ENCODE results near the gene SLPI. TPM values are rescaled to one million over a fixed set of nuclear protein-coding genes. Genes with fewer than 3 reads are reported as not detected.
A peak's percentile ranks its signal among the peaks of the same experiment; 100 is the strongest.

Gene SLPI
- total RNA-seq, 3 donors from 2014 or later, result 0.63 to 0.95 (median 0.83) TPM

DNA sequence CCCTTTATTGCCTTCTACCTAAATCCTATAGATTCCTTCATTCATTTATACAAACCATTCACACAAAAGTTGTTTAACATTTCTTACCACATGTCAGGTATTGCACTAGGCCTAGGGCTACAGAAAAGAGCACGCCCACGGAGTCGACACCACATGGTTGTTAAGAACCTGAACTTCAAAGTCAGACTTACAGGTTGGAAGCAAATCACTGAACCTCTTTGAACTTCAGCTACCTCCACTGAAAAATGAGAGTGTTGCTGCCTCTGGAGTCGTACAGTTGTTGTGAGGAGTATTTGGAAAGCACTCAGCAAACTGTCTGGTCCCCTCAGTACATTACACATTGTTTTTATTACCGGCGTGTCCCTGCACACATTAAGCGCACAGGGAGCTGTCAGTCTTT is 3.3 kb upstream of the SLPI start:
- H3K36me3 Mint-ChIP-seq (ENCODE audit: insufficient read depth), result no peaks in the 10 kb centered on the region
- DNase-seq (no peak), ATAC-seq (no peak)
- no peak overlapping the region for H3K4me3 Mint-ChIP-seq
- peaks cover 25% of the 10 kb centered on the region for H3K27me3 Mint-ChIP-seq (ENCODE audit: low read depth)
- no peaks in the 10 kb centered on the region for H3K4me1 Mint-ChIP-seq (ENCODE audit: low read depth)
- H3K9me3 Mint-ChIP-seq, result no peaks in the 10 kb centered on the region

DNA sequence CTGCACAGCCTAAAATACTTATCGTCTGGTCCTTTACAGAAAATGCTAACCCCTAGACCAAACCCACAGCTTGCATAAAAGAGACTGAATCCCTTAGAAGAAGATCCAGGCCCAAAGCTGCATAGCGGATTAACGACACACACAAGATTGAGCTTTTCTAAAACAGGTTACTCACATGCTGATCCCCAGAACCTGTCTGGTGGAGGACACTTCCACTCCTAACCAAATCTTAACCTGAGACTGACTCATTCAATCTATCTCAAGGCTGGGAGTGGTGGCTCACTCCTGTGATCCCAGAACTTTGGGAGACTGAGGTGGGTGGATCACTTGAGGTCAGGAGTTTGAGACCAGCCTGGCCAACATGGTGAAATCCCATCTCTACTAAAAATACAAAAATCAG is 2.8 kb upstream of the SLPI start:
- DNase-seq, result no peak
- Mint-ChIP-seq H3K4me1 (ENCODE audit: low read depth) (no peaks in the 10 kb centered on the region), H3K9me3 (no peaks in the 10 kb centered on the region), H3K36me3 (ENCODE audit: insufficient read depth) (no peaks in the 10 kb centered on the region), H3K4me3 (no peak overlapping the region), H3K27me3 (ENCODE audit: low read depth) (peaks cover 26% of the 10 kb centered on the region)
- ATAC-seq, result no peak

DNA sequence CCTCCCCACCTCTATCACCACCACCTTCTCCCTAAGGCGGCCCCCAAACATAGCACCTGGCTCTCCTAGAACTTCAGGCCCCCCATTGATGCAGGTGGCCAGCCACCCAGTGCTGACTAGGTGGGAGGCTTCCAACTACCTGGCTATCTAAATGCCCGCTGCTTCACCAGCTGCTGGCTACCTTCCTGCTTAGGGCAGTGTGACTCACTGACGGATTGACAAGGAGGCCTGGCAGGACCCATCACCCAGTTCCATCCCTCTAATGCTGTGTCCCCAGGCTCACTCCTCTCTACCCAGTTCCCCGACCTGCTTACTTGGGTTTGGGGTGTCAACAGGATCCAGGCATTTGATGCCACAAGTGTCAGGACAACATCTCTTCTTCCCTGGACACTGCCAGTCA is 1.1 kb downstream of the SLPI start:
- no peaks in the 10 kb centered on the region for H3K36me3 Mint-ChIP-seq (ENCODE audit: insufficient read depth)
- no peaks in the 10 kb centered on the region for H3K4me1 Mint-ChIP-seq (ENCODE audit: low read depth)
- H3K9me3 Mint-ChIP-seq, result no peaks in the 10 kb centered on the region
- peaks cover 37% of the 10 kb centered on the region for H3K27me3 Mint-ChIP-seq (ENCODE audit: low read depth)
- DNase-seq (no peak), ATAC-seq (no peak)
- no peak overlapping the region for H3K4me3 Mint-ChIP-seq

DNA sequence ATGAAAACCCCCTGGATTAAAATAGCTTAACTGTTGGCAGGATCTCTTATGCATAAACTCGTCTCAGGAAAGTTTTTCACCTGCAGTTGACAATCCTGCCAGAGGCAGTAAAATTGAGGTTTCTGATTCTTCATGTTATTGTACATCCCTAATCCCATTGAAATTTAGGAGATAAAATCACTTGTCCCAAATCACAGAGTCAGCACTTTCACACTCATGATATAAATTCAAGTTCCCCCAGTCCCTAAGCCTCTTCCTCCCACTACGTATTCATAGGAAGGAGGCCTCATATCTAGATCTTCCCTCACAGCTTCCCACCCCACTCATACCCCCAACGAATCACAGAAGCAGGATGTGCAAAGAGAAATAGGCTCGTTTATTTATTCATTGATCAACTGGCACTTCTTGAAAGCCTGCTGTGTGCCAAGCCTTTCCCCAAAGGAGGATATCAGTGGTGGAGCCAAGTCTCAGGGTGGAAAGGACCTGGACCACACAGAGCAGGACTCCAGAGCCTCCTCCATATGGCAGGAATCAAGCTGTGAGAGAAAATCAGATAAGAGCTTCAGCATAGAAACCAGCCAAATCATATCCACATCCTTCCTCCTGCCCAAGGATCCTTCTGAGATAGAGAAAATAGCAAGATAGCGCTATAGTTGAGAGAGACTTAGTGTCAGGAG is 2.3 kb downstream of the SLPI start:
- H3K27me3 Mint-ChIP-seq (ENCODE audit: low read depth), result peaks cover 46% of the 10 kb centered on the region

GRCh38 chr20:45248609-45249008 is 5.8 kb downstream of the SLPI start:
- Mint-ChIP-seq H3K36me3 (ENCODE audit: insufficient read depth) (no peaks in the 10 kb centered on the region), H3K9me3 (no peaks in the 10 kb centered on the region), H3K4me3 (no peak overlapping the region), H3K27me3 (ENCODE audit: low read depth) (peaks cover 64% of the 10 kb centered on the region), H3K4me1 (ENCODE audit: low read depth) (no peaks in the 10 kb centered on the region)
- DNase-seq, result no peak
- no peak for ATAC-seq

More for the DNA sequence above, 2.3 kb downstream of the SLPI start:
- DNase-seq, result no peak
- H3K4me1 Mint-ChIP-seq (ENCODE audit: low read depth), result no peaks in the 10 kb centered on the region
- ATAC-seq, result no peak
- H3K9me3 Mint-ChIP-seq, result no peaks in the 10 kb centered on the region
- H3K4me3 Mint-ChIP-seq, result no peak overlapping the region
- H3K36me3 Mint-ChIP-seq (ENCODE audit: insufficient read depth), result no peaks in the 10 kb centered on the region

- Mint-ChIP-seq H3K9me3 (no peaks in the 10 kb centered on the region), H3K4me1 (ENCODE audit: low read depth) (no peaks in the 10 kb centered on the region), H3K36me3 (ENCODE audit: insufficient read depth) (no peaks in the 10 kb centered on the region), H3K27me3 (ENCODE audit: low read depth) (peaks cover 65% of the 10 kb centered on the region), H3K4me3 (no peak overlapping the region)
- ATAC-seq, result no peak
- DNase-seq, result no peak
Measured at GRCh38 chr20:45247865-45248264, 6.5 kb downstream of the SLPI start.

GRCh38 chr20:45246109-45246508 is 8.3 kb downstream of the SLPI start:
- DNase-seq (no peak), ATAC-seq (no peak)
- peaks cover 58% of the 10 kb centered on the region for H3K27me3 Mint-ChIP-seq (ENCODE audit: low read depth)
- H3K36me3 Mint-ChIP-seq (ENCODE audit: insufficient read depth), result no peaks in the 10 kb centered on the region
- H3K9me3 Mint-ChIP-seq, result no peaks in the 10 kb centered on the region
- no peak overlapping the region for H3K4me3 Mint-ChIP-seq
- H3K4me1 Mint-ChIP-seq (ENCODE audit: low read depth), result no peaks in the 10 kb centered on the region

GRCh38 chr20:45238139-45238538 is 16.2 kb downstream of the SLPI start:
- DNase-seq, result no peak
- H3K4me1 Mint-ChIP-seq (ENCODE audit: low read depth), result no peaks in the 10 kb centered on the region
- H3K36me3 Mint-ChIP-seq (ENCODE audit: insufficient read depth), result no peaks in the 10 kb centered on the region
- H3K9me3 Mint-ChIP-seq, result peaks cover 11% of the 10 kb centered on the region
- no peak overlapping the region for H3K4me3 Mint-ChIP-seq
- peaks cover 37% of the 10 kb centered on the region for H3K27me3 Mint-ChIP-seq (ENCODE audit: low read depth)
- no peak for ATAC-seq

GRCh38 chr20:45235995-45236394 is 18.4 kb downstream of the SLPI start:
- H3K4me3 Mint-ChIP-seq, result no peak overlapping the region
- H3K9me3 Mint-ChIP-seq, result peaks cover 11% of the 10 kb centered on the region
- no peaks in the 10 kb centered on the region for H3K4me1 Mint-ChIP-seq (ENCODE audit: low read depth)
- peaks cover 40% of the 10 kb centered on the region for H3K27me3 Mint-ChIP-seq (ENCODE audit: low read depth)
- DNase-seq (no peak), ATAC-seq (no peak)
- no peaks in the 10 kb centered on the region for H3K36me3 Mint-ChIP-seq (ENCODE audit: insufficient read depth)

- DNase-seq (no peak), ATAC-seq (no peak)
- no peaks in the 10 kb centered on the region for H3K4me1 Mint-ChIP-seq (ENCODE audit: low read depth)
- H3K4me3 Mint-ChIP-seq, result no peak overlapping the region
- peaks cover 30% of the 10 kb centered on the region for H3K27me3 Mint-ChIP-seq (ENCODE audit: low read depth)
- H3K36me3 Mint-ChIP-seq (ENCODE audit: insufficient read depth), result no peaks in the 10 kb centered on the region
- H3K9me3 Mint-ChIP-seq, result peaks cover 11% of the 10 kb centered on the region
Measured at GRCh38 chr20:45230631-45231030, 23.7 kb downstream of the SLPI start.

GRCh38 chr20:45229264-45230056 is 24.9 kb downstream of the SLPI start:
- H3K36me3 Mint-ChIP-seq (ENCODE audit: insufficient read depth), result no peaks in the 10 kb centered on the region
- H3K4me1 Mint-ChIP-seq (ENCODE audit: low read depth), result no peaks in the 10 kb centered on the region
- H3K4me3 Mint-ChIP-seq, result no peak overlapping the region
- H3K27me3 Mint-ChIP-seq (ENCODE audit: low read depth), result peaks cover 32% of the 10 kb centered on the region
- peak; percentile 11 for DNase-seq
- no peak for ATAC-seq
- H3K9me3 Mint-ChIP-seq, result peaks cover 6% of the 10 kb centered on the region

GRCh38 chr20:45226287-45226686 is 28.1 kb downstream of the SLPI start:
- peaks cover 28% of the 10 kb centered on the region for H3K27me3 Mint-ChIP-seq (ENCODE audit: low read depth)
- no peaks in the 10 kb centered on the region for H3K9me3 Mint-ChIP-seq
- H3K36me3 Mint-ChIP-seq (ENCODE audit: insufficient read depth), result no peaks in the 10 kb centered on the region
- ATAC-seq (no peak), DNase-seq (no peak)
- no peak overlapping the region for H3K4me3 Mint-ChIP-seq
- no peaks in the 10 kb centered on the region for H3K4me1 Mint-ChIP-seq (ENCODE audit: low read depth)

- DNase-seq, result no peak
- Mint-ChIP-seq H3K4me3 (no peak overlapping the region), H3K9me3 (no peaks in the 10 kb centered on the region), H3K4me1 (ENCODE audit: low read depth) (no peaks in the 10 kb centered on the region), H3K27me3 (ENCODE audit: low read depth) (peaks cover 31% of the 10 kb centered on the region), H3K36me3 (ENCODE audit: insufficient read depth) (no peaks in the 10 kb centered on the region)
- no peak for ATAC-seq
Measured at GRCh38 chr20:45223136-45223535, 31.2 kb downstream of the SLPI start.

DNA sequence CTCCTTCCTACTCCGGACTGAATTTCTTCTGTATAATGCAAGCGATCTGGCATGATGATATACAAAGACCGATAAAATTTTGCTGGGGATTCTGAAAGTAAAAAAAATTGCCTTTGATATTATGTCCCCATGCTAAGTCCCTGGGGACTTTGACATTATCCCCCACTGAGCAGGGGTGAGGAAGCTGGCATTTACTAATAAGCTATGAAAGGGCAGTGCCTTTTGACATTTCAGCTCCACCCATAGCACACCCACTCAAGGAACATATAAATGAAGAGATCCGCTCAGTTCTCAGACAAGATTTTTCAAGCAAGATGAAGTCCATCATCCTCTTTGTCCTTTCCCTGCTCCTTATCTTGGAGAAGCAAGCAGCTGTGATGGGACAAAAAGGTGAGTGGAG is 33.3 kb downstream of the SLPI start, which contains the start of gene SEMG2:
SEMG2 (plus strand) TSS at position 298 of the 400 bp plus-strand sequence; CDS start at position 315, 17 bp downstream.
- Mint-ChIP-seq H3K27me3 (ENCODE audit: low read depth) (peaks cover 33% of the 10 kb centered on the region), H3K4me3 (no peak within 1 kb of the TSS), H3K4me1 (ENCODE audit: low read depth) (no peaks in the 10 kb centered on the region), H3K9me3 (no peaks in the 10 kb centered on the region), H3K36me3 (ENCODE audit: insufficient read depth) (no peaks in the 10 kb centered on the region)
- ATAC-seq (no peak), DNase-seq (no peak)

- DNase-seq, result no peak
- H3K4me3 Mint-ChIP-seq, result no peak overlapping the region
- H3K27me3 Mint-ChIP-seq (ENCODE audit: low read depth), result peaks cover 39% of the 10 kb centered on the region
- H3K36me3 Mint-ChIP-seq (ENCODE audit: insufficient read depth), result no peaks in the 10 kb centered on the region
- H3K4me1 Mint-ChIP-seq (ENCODE audit: low read depth), result no peaks in the 10 kb centered on the region
- H3K9me3 Mint-ChIP-seq, result no peaks in the 10 kb centered on the region
- ATAC-seq, result no peak
Measured at GRCh38 chr20:45218636-45219035, 35.7 kb downstream of the SLPI start.
